GM08714 (cell line): ENCODE results near the gene RUNDC1.
"Not testable (repeated sequence)": the region's sequence is repeated elsewhere in the genome, so short reads cannot be mapped to it uniquely, and the experiment has no call there.

Source experiments
- H3K4me3 ChIP-seq: fragments of 200-500 bp; sonication (Bioruptor generic); 2 replicates; pipeline ENCODE4 v1.5.1; 2014; ENCODE audit warnings: mild to moderate bottlenecking, low read length, inconsistent platforms
- ZNF274 ChIP-seq: IDR thresholded peaks from 2 replicates; pipeline ENCODE4 v1.6.1; 2012; ENCODE audit warnings: mild to moderate bottlenecking, low read depth, low read length

Gene RUNDC1

GRCh38 chr17:42979511-42980273 is 673 bp upstream of the RUNDC1 start, which contains the start of gene PTGES3L:
Gene PTGES3L, minus strand, starts transcription at chr17:42980080. Its CDS starts 27 bp downstream, at chr17:42980053.
- H3K4me3 ChIP-seq, result peak within 1 kb of the TSS; percentile 85
- TF ChIP-seq ZNF274, result no peak

DNA sequence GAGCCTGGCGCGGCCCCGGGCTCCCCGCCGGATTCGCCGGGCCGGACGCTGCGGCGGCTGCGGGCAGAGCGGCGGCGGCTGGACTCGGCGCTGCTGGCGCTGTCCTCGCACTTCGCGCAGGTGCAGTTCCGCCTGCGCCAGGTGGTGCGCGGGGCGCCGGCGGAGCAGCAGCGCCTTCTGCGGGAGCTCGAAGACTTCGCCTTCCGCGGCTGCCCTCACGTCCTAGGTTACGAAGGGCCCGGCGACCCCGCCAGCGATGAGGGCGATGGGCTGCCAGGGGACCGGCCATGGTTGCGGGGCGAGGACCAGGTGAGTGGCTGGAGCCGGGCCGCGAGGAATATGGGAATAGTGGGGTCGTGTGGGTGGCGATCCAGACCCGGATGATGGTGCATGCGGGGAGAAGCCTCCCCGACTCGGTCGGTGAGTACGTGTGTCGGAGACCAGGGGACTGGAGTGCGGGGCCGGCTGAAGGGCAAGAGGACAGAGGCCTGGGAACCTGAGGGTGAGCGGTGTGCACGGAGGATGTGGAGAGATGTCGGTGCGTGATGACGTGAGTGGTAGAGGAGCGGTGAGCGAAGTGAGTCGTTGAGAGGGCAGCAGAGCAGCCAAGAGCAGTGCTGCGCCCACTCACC is 517 bp downstream of the RUNDC1 start:
- peak overlapping the region; percentile 85 for H3K4me3 ChIP-seq
- no peak for TF ChIP-seq ZNF274

GRCh38 chr17:42982266-42982665 is 1.9 kb downstream of the RUNDC1 start:
- TF ChIP-seq ZNF274, result no peak
- H3K4me3 ChIP-seq, result no peak overlapping the region

- H3K4me3 ChIP-seq, result no peak overlapping the region
- no peak for TF ChIP-seq ZNF274
Observed at GRCh38 chr17:42985225-42985624, 4.9 kb downstream of the RUNDC1 start.

DNA sequence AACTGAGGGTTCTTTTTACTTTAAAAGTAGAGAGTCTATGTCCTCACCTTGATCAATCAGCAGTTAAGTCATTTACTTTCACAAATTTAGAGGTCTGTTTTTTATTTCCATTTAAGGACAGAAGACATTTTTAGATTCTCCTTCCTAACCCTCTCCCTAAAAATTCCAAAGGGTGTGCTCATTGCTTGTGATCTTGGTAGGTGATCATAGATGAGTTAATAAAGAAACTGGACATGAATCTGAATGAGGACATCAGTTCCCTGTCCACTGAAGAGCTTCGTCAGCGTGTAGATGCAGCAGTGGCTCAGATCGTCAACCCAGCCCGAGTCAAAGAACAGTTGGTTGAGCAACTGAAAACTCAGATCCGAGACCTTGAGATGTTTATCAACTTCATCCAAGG is 8.8 kb downstream of the RUNDC1 start:
- no peak overlapping the region for H3K4me3 ChIP-seq
- TF ChIP-seq ZNF274, result no peak

DNA sequence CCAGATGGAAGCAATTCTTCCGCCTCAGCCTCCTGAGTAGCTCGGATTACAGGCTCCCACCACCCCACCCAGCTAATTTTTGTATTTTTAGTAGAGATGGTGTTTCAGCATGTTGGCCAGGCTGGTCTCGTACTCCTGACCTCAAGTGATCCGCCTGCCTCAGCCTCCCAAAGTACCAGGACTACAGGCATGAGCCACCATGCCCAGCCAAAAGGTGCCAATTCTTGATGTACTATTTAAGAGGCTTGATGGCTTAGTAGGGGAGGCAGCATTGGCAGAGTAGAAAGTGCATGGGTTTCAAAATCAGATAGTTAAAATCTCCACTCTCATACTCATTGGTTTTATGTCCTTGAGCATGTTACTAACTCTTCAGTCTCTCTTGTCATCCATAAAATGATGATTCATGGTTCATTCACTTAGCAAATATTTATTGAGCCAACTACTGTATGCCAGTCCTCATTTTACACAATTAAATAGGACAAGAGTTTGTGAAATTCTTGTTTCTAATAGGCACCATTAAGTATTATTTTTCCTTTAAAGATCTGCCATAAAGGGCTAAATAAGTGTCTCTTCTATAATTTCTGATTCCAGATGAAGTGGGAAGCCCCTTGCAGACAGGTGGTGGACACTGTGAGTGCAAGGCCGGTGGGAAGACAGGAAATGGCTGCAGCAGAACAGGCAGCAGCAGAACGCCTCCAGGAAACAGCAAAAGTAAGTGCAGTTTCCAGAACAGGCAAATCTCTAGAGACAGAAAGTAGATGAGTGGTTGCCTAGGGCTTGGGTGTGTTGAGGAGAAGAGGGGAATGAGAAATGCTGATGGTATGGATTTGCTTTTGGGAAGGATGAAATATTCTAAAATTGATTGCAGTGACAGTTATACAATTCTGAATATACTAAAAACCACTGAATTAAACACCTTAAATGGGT is 9.6 kb downstream of the RUNDC1 start:
- no peak for TF ChIP-seq ZNF274
- H3K4me3 ChIP-seq, result no peak overlapping the region

DNA sequence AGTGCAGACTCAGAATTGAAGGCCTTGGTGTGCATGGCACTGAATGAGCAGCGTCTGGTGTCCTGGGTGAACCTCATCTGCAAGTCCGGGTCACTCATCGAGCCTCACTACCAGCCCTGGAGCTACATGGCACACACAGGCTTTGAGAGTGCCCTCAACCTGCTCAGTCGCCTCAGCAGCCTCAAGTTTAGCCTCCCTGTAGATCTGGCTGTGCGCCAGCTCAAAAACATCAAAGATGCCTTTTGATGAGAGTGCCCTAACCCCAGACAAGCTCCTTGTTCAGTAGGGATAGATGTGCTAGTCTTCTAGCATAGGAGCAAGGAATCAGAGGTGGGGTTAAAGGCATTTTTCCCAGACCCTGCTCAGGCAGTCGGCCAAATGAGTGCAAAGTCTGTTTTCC is 11.1 kb downstream of the RUNDC1 start:
- TF ChIP-seq ZNF274, result no peak
- H3K4me3 ChIP-seq, result no peak overlapping the region

DNA sequence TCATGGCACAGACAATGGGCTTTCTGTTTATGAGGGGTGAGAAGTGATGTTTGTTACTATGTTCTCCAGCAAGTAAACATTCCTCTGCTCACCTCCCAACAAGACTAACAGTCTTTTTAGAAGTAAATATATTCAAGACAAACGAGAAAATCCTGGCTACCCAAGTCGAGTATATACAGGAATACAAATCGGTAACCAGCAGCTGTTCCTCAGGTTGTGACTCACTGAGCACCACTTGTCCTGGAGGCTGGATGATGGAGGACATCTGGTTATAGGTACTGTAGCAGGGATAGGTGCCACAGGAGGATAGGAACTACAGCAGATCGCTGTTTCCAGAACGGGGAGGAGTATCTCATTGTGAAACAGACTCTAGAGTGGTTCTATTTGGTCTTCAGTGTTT is 12.5 kb downstream of the RUNDC1 start:
- TF ChIP-seq ZNF274, result no peak
- no peak overlapping the region for H3K4me3 ChIP-seq

- not testable (repeated sequence) for H3K4me3 ChIP-seq
Observed at GRCh38 chr17:42993913-42994312, 13.5 kb downstream of the RUNDC1 start.

GRCh38 chr17:42997390-42997983 is 17.1 kb downstream of the RUNDC1 start:
- H3K4me3 ChIP-seq, result peak overlapping the region; percentile 1; the same call in 1 of the 2 replicates
- no peak for TF ChIP-seq ZNF274

DNA sequence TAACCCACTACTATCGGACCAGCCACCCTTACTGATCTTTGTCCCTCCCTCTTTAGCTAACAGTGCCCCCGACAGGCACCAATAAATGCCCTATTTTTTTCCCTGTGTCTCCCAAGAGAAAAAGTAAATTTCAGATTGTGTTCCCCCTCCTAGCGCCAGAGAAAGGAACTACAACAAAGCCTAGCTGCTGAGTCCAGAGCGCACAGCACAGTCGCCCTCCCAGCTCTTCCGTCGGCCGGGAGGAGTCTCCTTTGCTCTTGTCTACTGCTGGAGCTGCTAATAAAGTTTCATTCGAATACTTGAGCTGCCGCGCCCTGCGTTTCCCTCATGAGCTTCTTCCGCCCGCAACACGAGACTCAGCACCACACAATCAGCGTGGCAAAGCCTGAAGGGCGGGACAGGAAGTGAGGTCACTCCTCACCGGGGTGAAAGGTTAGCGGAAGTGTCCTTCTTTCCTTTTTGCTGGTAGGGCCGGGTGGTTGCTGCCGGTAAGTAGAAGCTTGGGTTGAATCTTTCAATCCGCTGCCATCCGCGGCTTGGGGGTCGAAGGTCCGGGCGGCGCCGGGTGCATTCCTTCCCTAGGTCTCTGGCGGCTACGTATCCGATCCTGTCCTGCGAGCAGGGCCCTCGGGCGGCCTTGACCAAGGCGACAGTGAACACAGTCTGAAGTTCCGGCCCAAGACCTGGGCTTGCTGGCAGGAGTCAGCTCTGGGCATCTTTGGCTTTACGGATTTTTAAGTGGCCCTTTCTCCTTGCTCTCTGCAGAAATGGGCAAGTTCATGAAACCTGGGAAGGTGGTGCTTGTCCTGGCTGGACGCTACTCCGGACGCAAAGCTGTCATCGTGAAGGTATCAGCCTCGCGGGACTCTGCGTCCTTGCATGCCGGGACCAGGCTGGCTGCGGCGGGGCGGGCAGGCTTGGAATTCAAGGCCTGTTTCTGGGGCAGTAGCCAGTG is 17.9 kb downstream of the RUNDC1 start, which contains the start of gene RPL27:
TSS of gene RPL27 (plus strand) at position 436 of the 955 bp plus-strand sequence. CDS start at position 768, 332 bp downstream.
- peak within 1 kb of the TSS; percentile 90 for H3K4me3 ChIP-seq
- TF ChIP-seq ZNF274, result no peak

- peak overlapping the region; percentile 90 for H3K4me3 ChIP-seq
Observed at GRCh38 chr17:42999003-42999525, 18.7 kb downstream of the RUNDC1 start.

DNA sequence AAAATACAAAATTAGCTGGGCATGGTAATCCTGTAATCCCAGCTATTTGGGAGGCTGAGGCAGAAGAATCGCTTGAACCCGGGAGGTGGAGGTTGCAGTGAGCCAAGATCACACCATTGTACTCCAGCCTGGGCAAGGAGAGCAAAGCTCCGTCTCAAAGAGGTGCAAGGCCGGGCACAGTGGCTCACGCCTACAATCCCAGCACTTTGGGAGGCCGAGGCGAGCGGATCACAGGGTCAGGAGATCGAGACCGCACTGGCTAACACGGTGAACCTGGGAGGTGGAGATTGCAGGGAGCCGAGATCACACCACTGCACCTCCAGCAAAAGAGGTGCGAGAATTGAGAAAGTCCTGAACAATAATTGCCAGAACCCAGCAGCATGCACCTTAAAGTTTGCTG is 20.5 kb downstream of the RUNDC1 start:
- not testable (repeated sequence) for H3K4me3 ChIP-seq

More at GRCh38 chr17:42999003-42999525, 18.7 kb downstream of the RUNDC1 start:
- TF ChIP-seq ZNF274, result no peak
